Activated CD4-positive, alpha-beta T cell treated with anti-CD3 and anti-CD28 coated beads, Interleukin-2, amount 10 ng/mL, durations not matched to agents 7 days and 5 days (primary cell): ENCODE results near the gene GABRB3. TPM values are rescaled to one million over a fixed set of nuclear protein-coding genes. Genes with fewer than 3 reads are reported as not detected.

ENCODE experiments used
- CTCF ChIA-PET: fragments of 350-600 bp; sonication (Branson Sonifier 250); formaldehyde crosslinking; loops from one replicate; lab custom pipeline; 2021; ENCODE audit warnings: antibody characterized with exemption; lab: Charles Lee
- POLR2A ChIA-PET: fragments of 350-600 bp; sonication (Branson Sonifier 250); formaldehyde crosslinking; loops from one replicate; lab custom pipeline; 2021; ENCODE audit warnings: antibody characterized with exemption; lab: Charles Lee
- DNase-seq: peaks from one replicate; pipeline ENCODE4 v3.0.0-alpha.2; 2020
- H3K27ac Mint-ChIP-seq: one replicate; pipeline ENCODE4 v1.8.0; 2021; ENCODE audit warnings: mild to moderate bottlenecking, moderate library complexity, mixed read lengths
- H3K27me3 Mint-ChIP-seq: one replicate; pipeline ENCODE4 v1.8.0; 2021; ENCODE audit warnings: mixed read lengths
- H3K36me3 Mint-ChIP-seq: one replicate; pipeline ENCODE4 v1.8.0; 2021; ENCODE audit warnings: low read depth, mixed read lengths
- H3K4me1 Mint-ChIP-seq: one replicate; pipeline ENCODE4 v1.8.0; 2021; ENCODE audit warnings: mixed read lengths
- H3K4me3 Mint-ChIP-seq: one replicate; pipeline ENCODE4 v1.8.0; 2021; ENCODE audit warnings: mild to moderate bottlenecking, moderate library complexity, mixed read lengths
- H3K9me3 Mint-ChIP-seq: one replicate; pipeline ENCODE4 v1.8.0; 2021; ENCODE audit warnings: mixed read lengths
- total RNA-seq, 2 experiments: library from RNA; stranded (reverse); gene quantifications; one replicate each; pipeline ENCODE4 v1.2.3, GENCODE V29; 2021

GABRB3 gene
- total RNA-seq, 2 experiments from 2014 or later, result 0.12 TPM; not detected in 1

DNA sequence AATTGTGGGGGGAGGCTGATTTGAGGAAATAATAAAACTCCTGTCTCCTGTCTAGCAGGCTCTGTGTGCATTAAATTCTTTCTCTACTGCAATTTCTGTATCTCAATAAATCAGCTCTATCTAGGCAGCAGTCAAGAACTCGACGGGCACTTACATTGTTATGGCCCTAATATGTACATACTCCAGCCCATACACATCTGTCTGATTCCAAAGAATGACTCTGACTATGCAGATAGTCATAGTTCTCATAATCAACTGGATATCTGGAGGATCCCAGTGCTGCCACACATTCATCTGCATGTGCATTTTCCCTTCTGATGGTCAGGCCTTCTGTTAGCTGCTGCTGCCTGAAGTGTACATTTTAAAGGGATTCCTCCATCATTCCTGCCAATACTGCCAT, 114.6 kb downstream of the GABRB3 start:
- POLR2A ChIA-PET, result no interaction called here
- no peaks in the 10 kb centered on the region for H3K36me3 Mint-ChIP-seq
- CTCF ChIA-PET, result no interaction called here
- no peak for DNase-seq
- H3K27ac Mint-ChIP-seq, result no peak overlapping the region
- H3K4me1 Mint-ChIP-seq, result no peaks in the 10 kb centered on the region
- H3K4me3 Mint-ChIP-seq, result no peak overlapping the region
- H3K9me3 Mint-ChIP-seq, result peaks cover 13% of the 10 kb centered on the region
- no peaks in the 10 kb centered on the region for H3K27me3 Mint-ChIP-seq

GRCh38 chr15:26656080-26656479, 116.8 kb downstream of the GABRB3 start:
- DNase-seq, result no peak
- no peaks in the 10 kb centered on the region for H3K27me3 Mint-ChIP-seq
- ChIA-PET CTCF (no interaction called here), POLR2A (no interaction called here)
- H3K4me1 Mint-ChIP-seq, result no peaks in the 10 kb centered on the region
- H3K4me3 Mint-ChIP-seq, result no peak overlapping the region
- H3K27ac Mint-ChIP-seq, result no peak overlapping the region
- peaks cover 18% of the 10 kb centered on the region for H3K9me3 Mint-ChIP-seq
- no peaks in the 10 kb centered on the region for H3K36me3 Mint-ChIP-seq

DNA sequence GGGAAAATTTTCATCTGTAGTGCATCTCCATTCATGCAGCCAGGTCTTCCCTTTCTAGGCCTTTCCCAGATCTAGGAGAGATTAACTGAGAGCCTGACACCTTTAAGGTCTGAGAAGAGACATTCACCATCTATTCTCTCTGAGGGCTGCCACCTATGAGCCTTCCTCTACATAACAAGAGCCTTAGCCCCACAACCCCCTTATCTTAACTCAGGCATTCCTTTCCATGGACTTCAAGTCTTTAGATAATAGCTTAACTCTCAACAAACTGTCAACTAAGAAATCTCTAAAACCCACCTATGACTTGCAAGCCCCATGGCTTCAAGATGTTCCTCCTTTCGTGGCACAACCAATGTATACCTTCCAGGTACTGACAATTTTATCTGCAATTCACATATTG, 121.0 kb downstream of the GABRB3 start:
- POLR2A ChIA-PET, result no interaction called here
- no peak overlapping the region for H3K27ac Mint-ChIP-seq
- CTCF ChIA-PET, result no interaction called here
- H3K4me1 Mint-ChIP-seq, result no peaks in the 10 kb centered on the region
- no peak overlapping the region for H3K4me3 Mint-ChIP-seq
- H3K27me3 Mint-ChIP-seq, result no peaks in the 10 kb centered on the region
- DNase-seq, result no peak
- H3K36me3 Mint-ChIP-seq, result no peaks in the 10 kb centered on the region
- H3K9me3 Mint-ChIP-seq, result peaks cover 29% of the 10 kb centered on the region

DNA sequence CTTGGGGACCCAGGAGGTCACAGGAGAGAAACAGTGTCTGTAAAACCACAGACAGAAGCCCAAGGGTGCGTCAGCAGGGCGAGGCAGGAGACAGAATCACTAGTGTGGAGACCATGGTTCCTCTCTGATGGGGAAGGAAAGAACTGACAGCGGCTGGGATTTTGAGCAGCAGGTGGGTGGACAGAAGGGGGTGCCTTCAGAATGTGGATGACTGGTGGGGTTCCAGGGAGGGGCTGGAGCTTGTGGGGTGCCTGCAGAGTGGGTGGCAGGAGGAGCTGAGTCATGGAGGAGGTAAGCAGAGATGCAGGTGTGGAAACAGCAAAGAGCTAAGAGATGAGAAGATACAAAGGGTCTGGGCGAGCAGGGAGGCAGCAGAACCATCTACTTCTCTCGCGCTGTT, 124.2 kb downstream of the GABRB3 start:
- CTCF ChIA-PET, result no interaction called here
- H3K27ac Mint-ChIP-seq, result no peak overlapping the region
- H3K4me3 Mint-ChIP-seq, result no peak overlapping the region
- no peaks in the 10 kb centered on the region for H3K36me3 Mint-ChIP-seq
- H3K9me3 Mint-ChIP-seq, result peaks cover 30% of the 10 kb centered on the region
- H3K4me1 Mint-ChIP-seq, result no peaks in the 10 kb centered on the region
- DNase-seq, result no peak
- POLR2A ChIA-PET, result no interaction called here
- H3K27me3 Mint-ChIP-seq, result no peaks in the 10 kb centered on the region

GRCh38 chr15:26644948-26645347, 127.9 kb downstream of the GABRB3 start:
- POLR2A ChIA-PET, result no interaction called here
- CTCF ChIA-PET, result no interaction called here
- no peak overlapping the region for H3K27ac Mint-ChIP-seq
- H3K36me3 Mint-ChIP-seq, result no peaks in the 10 kb centered on the region
- no peak overlapping the region for H3K4me3 Mint-ChIP-seq
- no peaks in the 10 kb centered on the region for H3K4me1 Mint-ChIP-seq
- peaks cover 31% of the 10 kb centered on the region for H3K9me3 Mint-ChIP-seq
- H3K27me3 Mint-ChIP-seq, result no peaks in the 10 kb centered on the region
- DNase-seq, result no peak

DNA sequence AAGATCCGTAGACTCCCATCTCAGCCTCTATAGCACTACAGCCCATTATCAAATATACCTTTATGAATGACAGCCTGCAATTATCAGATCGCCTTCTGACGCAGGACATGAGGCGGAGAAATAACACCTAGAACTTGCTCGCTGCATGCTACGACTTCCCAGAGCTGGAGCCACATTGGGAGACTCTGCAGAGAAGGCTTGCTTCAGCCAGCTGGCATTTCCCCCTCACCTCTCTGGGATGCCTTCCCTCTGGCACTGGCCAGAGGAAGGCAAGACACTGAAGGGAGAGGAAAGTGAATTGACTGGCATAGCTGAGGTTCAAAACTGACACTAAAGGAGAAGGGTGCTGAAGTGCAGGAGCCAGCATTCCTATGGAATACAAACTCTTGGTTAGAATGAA, 131.7 kb downstream of the GABRB3 start:
- Mint-ChIP-seq H3K4me3 (no peak overlapping the region), H3K4me1 (no peaks in the 10 kb centered on the region), H3K27ac (no peak overlapping the region), H3K9me3 (peaks cover 40% of the 10 kb centered on the region), H3K36me3 (no peaks in the 10 kb centered on the region), H3K27me3 (no peaks in the 10 kb centered on the region)
- ChIA-PET POLR2A (no interaction called here), CTCF (no interaction called here)
- DNase-seq, result no peak

- Mint-ChIP-seq H3K4me3 (no peak overlapping the region), H3K27ac (no peak overlapping the region), H3K9me3 (peaks cover 38% of the 10 kb centered on the region), H3K27me3 (no peaks in the 10 kb centered on the region), H3K36me3 (no peaks in the 10 kb centered on the region), H3K4me1 (no peaks in the 10 kb centered on the region)
- no peak for DNase-seq
- POLR2A ChIA-PET, result no interaction called here
- CTCF ChIA-PET, result no interaction called here
Measured at GRCh38 chr15:26640601-26641000, 132.3 kb downstream of the GABRB3 start.

- peaks cover 38% of the 10 kb centered on the region for H3K9me3 Mint-ChIP-seq
- CTCF ChIA-PET, result no interaction called here
- H3K36me3 Mint-ChIP-seq, result no peaks in the 10 kb centered on the region
- no peaks in the 10 kb centered on the region for H3K4me1 Mint-ChIP-seq
- H3K27me3 Mint-ChIP-seq, result no peaks in the 10 kb centered on the region
- POLR2A ChIA-PET, result no interaction called here
- no peak overlapping the region for H3K4me3 Mint-ChIP-seq
- DNase-seq, result no peak
- no peak overlapping the region for H3K27ac Mint-ChIP-seq
Measured at GRCh38 chr15:26639966-26640365, 132.9 kb downstream of the GABRB3 start.

DNA sequence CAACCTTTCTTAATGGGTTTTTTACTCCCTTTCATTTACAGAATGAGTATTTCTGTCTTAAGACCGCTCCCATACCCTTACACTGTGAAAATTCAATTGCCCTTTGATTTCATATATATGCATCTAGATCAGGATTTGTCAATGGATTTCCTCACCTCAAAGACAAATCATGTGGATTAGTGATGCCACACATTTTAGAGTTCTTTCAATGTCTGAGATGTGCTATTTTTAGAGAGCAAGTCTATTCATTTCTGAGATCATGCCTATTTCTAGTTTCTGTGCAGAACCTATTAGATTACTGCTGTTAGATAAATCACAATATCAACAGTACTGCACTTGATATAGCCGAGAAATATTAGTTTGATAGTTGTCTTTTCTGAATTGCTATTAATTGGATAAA, 137.3 kb downstream of the GABRB3 start:
- Mint-ChIP-seq H3K4me3 (no peak overlapping the region), H3K36me3 (no peaks in the 10 kb centered on the region), H3K9me3 (peaks cover 30% of the 10 kb centered on the region), H3K27ac (no peak overlapping the region), H3K4me1 (no peaks in the 10 kb centered on the region), H3K27me3 (no peaks in the 10 kb centered on the region)
- ChIA-PET CTCF (no interaction called here), POLR2A (no interaction called here)
- no peak for DNase-seq

DNA sequence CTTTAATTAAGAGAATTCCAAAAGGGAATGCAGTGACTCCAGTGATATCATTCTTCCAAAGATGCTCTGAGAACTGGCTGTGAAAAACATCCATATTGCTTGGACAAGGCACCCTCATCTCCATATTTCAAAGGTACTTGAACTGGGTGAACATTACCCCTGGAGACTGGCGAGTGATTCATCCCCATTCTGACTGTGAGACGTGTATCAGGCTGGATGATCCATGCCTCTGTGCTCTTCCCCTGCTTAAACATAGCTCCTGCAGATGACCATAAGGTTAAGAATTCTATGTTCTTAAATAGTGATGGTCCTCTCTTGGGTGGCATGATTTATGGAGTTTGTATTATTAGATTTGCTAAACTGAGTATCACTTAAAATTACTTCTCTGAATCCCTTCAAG, 137.8 kb downstream of the GABRB3 start:
- ChIA-PET CTCF (no interaction called here), POLR2A (no interaction called here)
- Mint-ChIP-seq H3K27me3 (no peaks in the 10 kb centered on the region), H3K4me3 (no peak overlapping the region), H3K36me3 (no peaks in the 10 kb centered on the region), H3K27ac (no peak overlapping the region), H3K9me3 (peaks cover 28% of the 10 kb centered on the region), H3K4me1 (no peaks in the 10 kb centered on the region)
- no peak for DNase-seq

DNA sequence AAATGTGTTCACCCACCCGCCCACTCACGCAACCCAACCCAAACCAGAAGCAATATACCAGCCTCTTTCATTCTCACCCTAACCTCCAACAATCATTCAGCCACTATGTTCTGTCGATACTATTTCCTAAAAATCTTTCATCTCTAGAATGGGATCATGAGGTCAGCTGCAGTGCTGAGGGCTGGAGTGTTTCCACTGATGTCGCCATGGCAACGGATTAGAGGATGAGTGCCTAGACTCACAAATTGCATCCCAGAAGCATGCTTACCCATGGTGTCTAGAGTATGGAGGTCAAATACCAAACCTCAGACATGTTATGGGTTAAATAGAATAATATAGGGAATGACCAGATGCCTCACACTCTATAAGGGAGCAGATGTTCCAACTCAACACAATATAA, 138.5 kb downstream of the GABRB3 start:
- POLR2A ChIA-PET, result no interaction called here
- Mint-ChIP-seq H3K4me1 (no peaks in the 10 kb centered on the region), H3K27me3 (no peaks in the 10 kb centered on the region), H3K9me3 (peaks cover 23% of the 10 kb centered on the region), H3K4me3 (no peak overlapping the region), H3K36me3 (no peaks in the 10 kb centered on the region), H3K27ac (no peak overlapping the region)
- CTCF ChIA-PET, result no interaction called here
- DNase-seq, result no peak

GRCh38 chr15:26632500-26632899, 140.4 kb downstream of the GABRB3 start:
- CTCF ChIA-PET, result no interaction called here
- H3K4me3 Mint-ChIP-seq, result no peak overlapping the region
- H3K9me3 Mint-ChIP-seq, result peaks cover 20% of the 10 kb centered on the region
- no peaks in the 10 kb centered on the region for H3K36me3 Mint-ChIP-seq
- no peak for DNase-seq
- POLR2A ChIA-PET, result no interaction called here
- no peaks in the 10 kb centered on the region for H3K4me1 Mint-ChIP-seq
- no peaks in the 10 kb centered on the region for H3K27me3 Mint-ChIP-seq
- H3K27ac Mint-ChIP-seq, result no peak overlapping the region

DNA sequence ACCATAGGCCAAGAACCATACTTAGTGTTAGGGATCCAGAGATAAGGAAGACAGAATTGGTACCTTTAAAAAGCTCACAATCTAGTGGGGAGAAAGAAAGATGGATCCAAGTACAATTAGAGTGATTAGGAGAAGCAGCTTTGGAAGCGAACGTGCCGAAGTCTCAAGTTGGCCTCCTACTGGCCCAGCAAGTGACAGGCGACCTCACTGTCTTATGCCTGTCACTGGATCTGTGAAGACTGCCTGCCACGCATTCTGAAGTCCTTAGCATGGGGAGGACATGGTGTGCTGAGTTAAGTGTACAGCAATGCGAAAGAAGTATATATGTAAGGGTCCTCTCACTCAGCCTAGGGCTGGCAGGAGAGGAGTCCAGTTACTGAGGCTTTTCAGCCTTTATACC, 141.0 kb downstream of the GABRB3 start:
- H3K4me1 Mint-ChIP-seq, result no peaks in the 10 kb centered on the region
- ChIA-PET POLR2A (no interaction called here), CTCF (no interaction called here)
- H3K4me3 Mint-ChIP-seq, result no peak overlapping the region
- H3K9me3 Mint-ChIP-seq, result peaks cover 21% of the 10 kb centered on the region
- no peaks in the 10 kb centered on the region for H3K27me3 Mint-ChIP-seq
- no peak for DNase-seq
- H3K27ac Mint-ChIP-seq, result no peak overlapping the region
- H3K36me3 Mint-ChIP-seq, result no peaks in the 10 kb centered on the region

DNA sequence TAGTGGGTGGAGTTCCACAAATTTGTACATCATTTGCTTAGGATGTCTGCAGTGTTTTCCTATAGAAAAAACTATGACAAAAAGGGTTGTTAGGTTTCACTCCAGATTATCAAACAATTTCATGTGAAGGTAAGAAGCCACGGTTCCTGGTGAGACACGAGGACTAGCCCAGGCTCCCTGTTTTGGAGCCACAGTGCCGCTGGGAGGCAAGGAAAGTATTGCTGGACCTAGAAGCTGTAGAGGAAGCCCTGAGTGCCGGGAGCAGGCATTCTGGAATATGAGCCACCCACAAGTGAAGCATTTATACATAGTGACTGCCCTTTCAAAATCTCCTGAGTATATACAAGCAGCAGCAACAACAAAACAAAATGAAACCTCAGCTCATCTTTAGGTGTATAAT, 142.0 kb downstream of the GABRB3 start:
- ChIA-PET CTCF (no interaction called here), POLR2A (no interaction called here)
- Mint-ChIP-seq H3K27ac (no peak overlapping the region), H3K36me3 (no peaks in the 10 kb centered on the region), H3K27me3 (no peaks in the 10 kb centered on the region), H3K4me1 (no peaks in the 10 kb centered on the region), H3K9me3 (peaks cover 22% of the 10 kb centered on the region), H3K4me3 (no peak overlapping the region)
- no peak for DNase-seq
